Breast epithelium (tissue), 3 donors: ENCODE measurements around the gene DESI1.

Experiments
- POLR2A ChIP-seq: fragments of 450-650 bp; IDR thresholded peaks from one replicate; pipeline ENCODE4 v1.6.1; 2016; ENCODE audit warnings: antibody characterized with exemption, mild to moderate bottlenecking, moderate library complexity
- POLR2AphosphoS5 ChIP-seq, 3 donors: sonication (generic); formaldehyde crosslinking; IDR thresholded peaks; one replicate each; pipeline ENCODE4 v1.6.1; 2017; ENCODE audit warnings: antibody characterized with exemption in 3 of 3
- TF ChIP-seq, protein P1 (sequence below), 3 donors: fragments of 450-650 bp; IDR thresholded peaks; one replicate each; pipeline ENCODE4 v1.5.1; 2016 to 2017; ENCODE audit warnings: antibody characterized with exemption in 3 of 3, mild to moderate bottlenecking in 3 of 3, moderate library complexity in 3 of 3

- TF ChIP-seq, protein P1, sequence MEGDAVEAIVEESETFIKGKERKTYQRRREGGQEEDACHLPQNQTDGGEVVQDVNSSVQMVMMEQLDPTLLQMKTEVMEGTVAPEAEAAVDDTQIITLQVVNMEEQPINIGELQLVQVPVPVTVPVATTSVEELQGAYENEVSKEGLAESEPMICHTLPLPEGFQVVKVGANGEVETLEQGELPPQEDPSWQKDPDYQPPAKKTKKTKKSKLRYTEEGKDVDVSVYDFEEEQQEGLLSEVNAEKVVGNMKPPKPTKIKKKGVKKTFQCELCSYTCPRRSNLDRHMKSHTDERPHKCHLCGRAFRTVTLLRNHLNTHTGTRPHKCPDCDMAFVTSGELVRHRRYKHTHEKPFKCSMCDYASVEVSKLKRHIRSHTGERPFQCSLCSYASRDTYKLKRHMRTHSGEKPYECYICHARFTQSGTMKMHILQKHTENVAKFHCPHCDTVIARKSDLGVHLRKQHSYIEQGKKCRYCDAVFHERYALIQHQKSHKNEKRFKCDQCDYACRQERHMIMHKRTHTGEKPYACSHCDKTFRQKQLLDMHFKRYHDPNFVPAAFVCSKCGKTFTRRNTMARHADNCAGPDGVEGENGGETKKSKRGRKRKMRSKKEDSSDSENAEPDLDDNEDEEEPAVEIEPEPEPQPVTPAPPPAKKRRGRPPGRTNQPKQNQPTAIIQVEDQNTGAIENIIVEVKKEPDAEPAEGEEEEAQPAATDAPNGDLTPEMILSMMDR (IDR thresholded peaks at IDR 0.05): no peak
- TF ChIP-seq POLR2A: no peak
- no peak for TF ChIP-seq POLR2AphosphoS5 (IDR thresholded peaks at IDR 0.05)
Observed at GRCh38 chr22:41567512-41567768, 53.4 kb downstream of the DESI1 start.
